Body of pancreas (tissue), 4 donors: Measurements from ENCODE around the gene KPNA4. TPM values are rescaled to one million over a fixed set of nuclear protein-coding genes. Genes with fewer than 3 reads are reported as not detected.

ENCODE experiments used
- ATAC-seq: fragments of 150-250 bp; one replicate; pipeline ENCODE4 v1.9.1; 2016
- DNase-seq, 4 donors: peaks; one replicate each; pipeline ENCODE4 v3.0.0-alpha.2; 2019
- H3K27ac ChIP-seq, 4 donors: fragments of 200-600 bp; sonication (generic); 1 replicate in 3 of 4; 2 replicates in 1 of 4; pipeline versions ENCODE4 v1.5.1 to v1.6.1; 2016 to 2019; ENCODE audit warnings: mild to moderate bottlenecking in 1 of 4, mixed read lengths in 1 of 4, moderate library complexity in 1 of 4
- H3K27me3 ChIP-seq, 2 donors: fragments of 200-600 bp; sonication (generic); one replicate each; pipeline ENCODE4 v1.6.0; 2016; ENCODE audit warnings: mild to moderate bottlenecking in 1 of 2
- H3K36me3 ChIP-seq, 2 donors: fragments of 200-600 bp; sonication (generic); replicated peaks in 1 of 2; 2 replicates each; pipeline ENCODE4 v1.5.1; 2016; ENCODE audit warnings: low read depth in 2 of 2; ENCODE audit not compliant: insufficient read depth in 1 of 2
- H3K4me1 ChIP-seq: fragments of 200-600 bp; sonication (generic); one replicate; pipeline ENCODE4 v1.6.0; 2016
- H3K4me3 ChIP-seq, 2 donors: fragments of 200-600 bp; sonication (generic); 1 replicate in 1 of 2; 2 replicates in 1 of 2; pipeline ENCODE4 v1.5.1; 2016 to 2019
- H3K9me3 ChIP-seq, 3 donors: fragments of 200-600 bp; sonication (generic); 1 replicate in 2 of 3; 2 replicates in 1 of 3; pipeline ENCODE4 v1.5.1; 2016
- POLR2A ChIP-seq, 3 donors: fragments of 450-650 bp; IDR thresholded peaks; one replicate each; pipeline ENCODE4 v1.6.1; 2016; ENCODE audit warnings: antibody characterized with exemption in 3 of 3, mild to moderate bottlenecking in 2 of 3
- WGBS, 2 donors: methylation state at CpG; one replicate each; pipeline ENCODE4 v1.1.5; 2017; 5-methylcytosine and 5-hydroxymethylcytosine counted together
- intact Hi-C: fragments of 100-400 bp; cut with DNase I; formaldehyde crosslinking; loops from one replicate; pipeline ENCODE4 v1.15.1; 2023
- total RNA-seq, 2 donors: library from RNA; depleted of rRNA; stranded (reverse); fragments of >200 nt; gene quantifications; one replicate each; pipeline ENCODE4 v1.1.0, GENCODE V29; 2016
- TF ChIP-seq, protein P1 (sequence below), 7 experiments: fragments of 450-650 bp in 4 of 7; fragments of 200-600 bp in 3 of 7; sonication (generic) in 3 of 7; IDR thresholded peaks; one replicate each; pipeline ENCODE4 v1.5.1; 2016 to 2019; ENCODE audit warnings: antibody characterized with exemption in 7 of 7

The KPNA4 gene
- total RNA-seq, 2 donors from 2014 or later: 9.6 to 14.3 TPM

DNA sequence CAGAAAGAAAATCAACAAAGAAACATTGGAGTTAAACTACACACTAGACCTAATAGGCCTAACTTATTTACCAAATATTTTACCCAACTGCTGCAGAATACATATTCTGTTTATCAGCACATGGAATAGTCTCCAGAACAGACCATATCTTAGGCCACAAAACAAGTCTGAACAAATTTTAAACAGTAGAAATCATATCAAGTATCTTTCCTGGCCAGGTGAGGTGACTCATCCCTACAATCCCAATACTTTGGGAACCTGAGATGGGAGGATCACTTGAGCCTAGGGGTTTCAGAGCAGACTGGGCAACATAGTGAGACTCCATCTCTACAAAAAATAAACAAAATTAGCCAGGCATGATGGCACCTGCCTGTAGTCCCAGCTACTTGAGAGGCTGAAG lies 18.1 kb upstream of the KPNA4 start:
- no peaks in the 10 kb centered on the region for H3K4me1 ChIP-seq
- H3K36me3 ChIP-seq: no peaks in the 10 kb centered on the region
- DNase-seq (no peak), ATAC-seq (no peak)
- H3K27me3 ChIP-seq: no peaks in the 10 kb centered on the region
- no peak overlapping the region for H3K4me3 ChIP-seq
- no peaks in the 10 kb centered on the region for H3K9me3 ChIP-seq
- TF ChIP-seq, protein P1, sequence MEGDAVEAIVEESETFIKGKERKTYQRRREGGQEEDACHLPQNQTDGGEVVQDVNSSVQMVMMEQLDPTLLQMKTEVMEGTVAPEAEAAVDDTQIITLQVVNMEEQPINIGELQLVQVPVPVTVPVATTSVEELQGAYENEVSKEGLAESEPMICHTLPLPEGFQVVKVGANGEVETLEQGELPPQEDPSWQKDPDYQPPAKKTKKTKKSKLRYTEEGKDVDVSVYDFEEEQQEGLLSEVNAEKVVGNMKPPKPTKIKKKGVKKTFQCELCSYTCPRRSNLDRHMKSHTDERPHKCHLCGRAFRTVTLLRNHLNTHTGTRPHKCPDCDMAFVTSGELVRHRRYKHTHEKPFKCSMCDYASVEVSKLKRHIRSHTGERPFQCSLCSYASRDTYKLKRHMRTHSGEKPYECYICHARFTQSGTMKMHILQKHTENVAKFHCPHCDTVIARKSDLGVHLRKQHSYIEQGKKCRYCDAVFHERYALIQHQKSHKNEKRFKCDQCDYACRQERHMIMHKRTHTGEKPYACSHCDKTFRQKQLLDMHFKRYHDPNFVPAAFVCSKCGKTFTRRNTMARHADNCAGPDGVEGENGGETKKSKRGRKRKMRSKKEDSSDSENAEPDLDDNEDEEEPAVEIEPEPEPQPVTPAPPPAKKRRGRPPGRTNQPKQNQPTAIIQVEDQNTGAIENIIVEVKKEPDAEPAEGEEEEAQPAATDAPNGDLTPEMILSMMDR (IDR thresholded peaks at IDR 0.05): no peak
- intact Hi-C loops: no loop called here
- H3K27ac ChIP-seq: no peak overlapping the region

DNA sequence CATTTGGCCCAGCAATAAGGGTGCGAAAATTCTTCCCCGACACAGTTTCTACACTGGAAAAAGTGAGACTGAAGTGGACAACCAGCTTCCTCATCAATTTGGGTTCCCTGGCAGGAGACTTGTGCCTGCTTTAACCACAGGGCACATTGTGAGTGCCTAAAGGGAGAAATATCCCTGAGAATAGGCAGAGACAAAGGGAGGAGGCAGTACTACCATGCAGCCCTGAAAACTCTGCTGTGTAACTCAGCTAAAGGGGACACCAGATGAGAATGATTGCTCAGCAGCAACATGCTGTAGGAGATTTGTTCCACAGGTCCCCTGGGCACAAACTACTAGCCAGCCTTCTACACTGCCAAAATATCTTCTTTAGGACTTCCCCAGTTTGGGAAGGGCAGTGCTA lies 15.6 kb upstream of the KPNA4 start:
- no peaks in the 10 kb centered on the region for H3K9me3 ChIP-seq
- no peaks in the 10 kb centered on the region for H3K4me1 ChIP-seq
- TF ChIP-seq POLR2A (IDR thresholded peaks at IDR 0.05): no peak
- TF ChIP-seq, protein P1 (IDR thresholded peaks at IDR 0.05): no peak
- no peak overlapping the region for H3K27ac ChIP-seq
- intact Hi-C loops: no loop called here
- no peaks in the 10 kb centered on the region for H3K36me3 ChIP-seq
- H3K4me3 ChIP-seq: no peak overlapping the region
- no peaks in the 10 kb centered on the region for H3K27me3 ChIP-seq
- DNase-seq: no peak
- ATAC-seq: no peak
- 91 to 97% methylated on average over 2 of the region's 2 CpGs for WGBS, 2 donors

DNA sequence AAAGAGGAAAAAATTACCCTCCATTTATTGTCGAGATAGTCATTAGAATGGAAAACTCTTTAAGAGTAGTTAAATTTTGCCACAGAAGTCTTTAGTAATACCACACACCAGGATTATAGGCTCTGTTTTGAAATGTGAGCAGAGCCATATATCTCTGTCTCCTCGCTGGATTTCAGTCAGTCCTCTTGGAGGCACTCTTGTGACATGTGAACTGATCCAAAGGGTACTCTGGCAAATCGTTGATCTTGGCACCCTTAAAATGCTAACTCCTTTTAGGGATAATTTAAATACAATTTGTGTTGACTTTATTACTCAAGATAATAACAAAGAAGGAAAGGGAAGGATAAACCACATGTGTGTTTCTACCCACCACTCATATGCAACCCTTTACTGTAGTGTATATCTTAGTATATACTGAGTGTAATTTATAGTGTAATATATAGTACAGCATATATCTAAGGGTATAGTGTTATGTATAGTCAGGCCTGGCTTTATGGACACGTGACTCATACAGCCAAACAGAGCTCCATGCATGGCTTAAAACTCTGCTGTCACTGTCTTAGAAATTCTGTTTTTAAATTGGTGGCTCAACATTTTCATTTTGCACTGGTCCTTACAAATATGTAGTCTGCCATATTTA lies 12.3 kb upstream of the KPNA4 start:
- Histone ChIP-seq H3K27me3 (no peaks in the 10 kb centered on the region), H3K9me3 (no peaks in the 10 kb centered on the region), H3K4me3 (no peak overlapping the region), H3K4me1 (no peaks in the 10 kb centered on the region), H3K27ac (no peak overlapping the region), H3K36me3 (no peaks in the 10 kb centered on the region)
- peak; percentile 66 for ATAC-seq
- DNase-seq: peak; percentile 18 to 40 (median 25)
- intact Hi-C loops: no loop called here
- 18 to 21% methylated on average over 4 of the region's 4 CpGs for WGBS, 2 donors
- TF ChIP-seq POLR2A (IDR thresholded peaks at IDR 0.05): no peak
- TF ChIP-seq, protein P1 (IDR thresholded peaks at IDR 0.05): peak in 5 of 7 experiments; percentile 27 to 42 (median 40)

DNA sequence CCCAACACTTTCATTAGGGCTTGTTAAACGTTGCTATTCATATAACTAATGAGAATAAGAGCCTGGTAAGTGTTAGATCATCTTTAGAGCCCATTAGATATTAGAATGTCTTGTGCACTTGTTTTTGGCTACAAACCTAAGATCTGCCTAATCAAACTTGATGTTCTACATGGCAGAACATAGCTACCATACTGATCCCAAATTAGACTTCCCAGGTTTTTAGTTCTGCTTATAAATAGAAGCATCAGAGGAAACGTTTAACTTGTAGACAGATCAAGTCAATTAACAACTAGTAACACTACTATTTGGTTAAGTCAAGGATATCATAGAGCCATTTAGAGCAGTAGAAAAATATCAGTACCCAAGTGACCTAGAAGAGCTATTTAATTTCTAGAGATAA lies 11.7 kb upstream of the KPNA4 start:
- TF ChIP-seq POLR2A (IDR thresholded peaks at IDR 0.05): no peak
- TF ChIP-seq, protein P1 (IDR thresholded peaks at IDR 0.05): no peak
- DNase-seq: no peak
- 7 to 13% methylated on average over 2 of the region's 2 CpGs for WGBS, 2 donors

DNA sequence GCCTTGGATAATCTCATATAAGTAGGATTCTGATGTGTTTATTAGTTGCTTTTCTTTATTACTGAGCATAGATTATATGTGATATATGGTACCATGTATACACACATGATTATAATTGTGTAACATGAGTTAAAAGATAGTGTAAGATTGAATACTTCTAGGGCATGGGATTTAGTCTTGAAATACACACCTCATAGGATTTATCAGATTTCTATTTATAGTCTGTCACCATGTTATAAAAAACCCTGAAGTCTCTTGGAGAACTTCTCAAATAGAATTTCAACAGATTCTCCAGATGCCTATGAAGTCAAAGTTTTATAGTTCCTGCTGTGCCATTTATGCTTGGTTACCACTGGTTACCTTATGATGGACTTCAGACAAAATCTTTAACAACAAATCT lies 11.2 kb upstream of the KPNA4 start:
- no peaks in the 10 kb centered on the region for H3K9me3 ChIP-seq
- H3K4me3 ChIP-seq: no peak overlapping the region
- H3K27ac ChIP-seq: no peak overlapping the region
- intact Hi-C loops: no loop called here
- TF ChIP-seq, protein P1 (IDR thresholded peaks at IDR 0.05): no peak
- no peak for TF ChIP-seq POLR2A (IDR thresholded peaks at IDR 0.05)
- no peaks in the 10 kb centered on the region for H3K4me1 ChIP-seq
- H3K27me3 ChIP-seq: no peaks in the 10 kb centered on the region
- DNase-seq (no peak), ATAC-seq (no peak)
- no peaks in the 10 kb centered on the region for H3K36me3 ChIP-seq

More for the DNA sequence above, 11.7 kb upstream of the KPNA4 start:
- Histone ChIP-seq H3K36me3 (no peaks in the 10 kb centered on the region), H3K27me3 (no peaks in the 10 kb centered on the region), H3K9me3 (no peaks in the 10 kb centered on the region), H3K4me1 (no peaks in the 10 kb centered on the region), H3K27ac (no peak overlapping the region), H3K4me3 (no peak overlapping the region)
- ATAC-seq: no peak
- intact Hi-C loops: no loop called here
